Prostate gland (tissue), 2 donors: ENCODE measurements around the gene CEP128. TPM values are rescaled to one million over a fixed set of nuclear protein-coding genes. Genes with fewer than 3 reads are reported as not detected.

ENCODE experiments used
- DNase-seq: peaks from one replicate; pipeline ENCODE4 v3.0.0-alpha.2; 2019; ENCODE audit warnings: low spot score
- H3K27ac ChIP-seq, 2 donors: fragments of 200-600 bp; sonication (generic); 2 replicates each; pipeline ENCODE4 v1.5.1; 2017 to 2019
- H3K27me3 ChIP-seq: fragments of 200-600 bp; sonication (generic); replicated peaks from 2 replicates; pipeline ENCODE4 v1.5.1; 2019; ENCODE audit not compliant: insufficient read depth
- H3K36me3 ChIP-seq, 2 donors: fragments of 200-600 bp; sonication (generic); 1 replicate in 1 of 2; 2 replicates in 1 of 2; pipeline versions ENCODE4 v1.5.1 to v1.8.1; 2017 to 2019
- H3K4me1 ChIP-seq: fragments of 200-600 bp; sonication (generic); replicated peaks from 2 replicates; pipeline ENCODE4 v1.5.1; 2019
- H3K4me3 ChIP-seq, 2 donors: fragments of 200-600 bp; sonication (generic); 2 replicates each; pipeline ENCODE4 v1.5.1; 2017 to 2019
- H3K9me3 ChIP-seq: fragments of 200-600 bp; sonication (generic); 2 replicates; pipeline ENCODE4 v1.5.1; 2017
- CTCF ChIP-seq, 4 experiments: fragments of 200-600 bp in 2 of 4; fragments of 450-650 bp in 2 of 4; sonication (generic) in 2 of 4; IDR thresholded peaks; 1 replicate in 3 of 4; 2 replicates in 1 of 4; pipeline ENCODE4 v1.5.1; 2016 to 2019; ENCODE audit warnings: antibody characterized with exemption in 4 of 4, mild to moderate bottlenecking in 2 of 4, moderate library complexity in 2 of 4
- POLR2A ChIP-seq: fragments of 450-650 bp; IDR thresholded peaks from one replicate; pipeline ENCODE4 v1.6.1; 2016; ENCODE audit warnings: antibody characterized with exemption, mild to moderate bottlenecking
- POLR2AphosphoS5 ChIP-seq: sonication (generic); formaldehyde crosslinking; IDR thresholded peaks from one replicate; pipeline ENCODE4 v1.6.1; 2017; ENCODE audit warnings: antibody characterized with exemption
- whole genome bisulfite sequencing: methylation state at CpG from one replicate; pipeline ENCODE4 v1.1.5; 2018; 5-methylcytosine and 5-hydroxymethylcytosine counted together
- intact Hi-C: fragments of 100-400 bp; cut with DNase I; formaldehyde crosslinking; loops from one replicate; pipeline ENCODE4 v1.14.2; 2022
- total RNA-seq, 2 donors: library from RNA; depleted of rRNA; stranded (reverse); fragments of >200 nt; gene quantifications; one replicate each; pipeline ENCODE4 v1.1.0, GENCODE V29; 2016

The CEP128 gene
- total RNA-seq, 2 donors from 2014 or later, result 6.4 to 7.3 TPM

- Histone ChIP-seq H3K9me3 (no peaks in the 10 kb centered on the region), H3K27me3 (no peaks in the 10 kb centered on the region), H3K27ac (no peak overlapping the region), H3K4me1 (no peaks in the 10 kb centered on the region), H3K36me3 (no peaks in the 10 kb centered on the region), H3K4me3 (no peak overlapping the region)
- 95% methylated on average over 2 of the region's 2 CpGs for WGBS
- intact Hi-C loops, result no loop called here
- TF ChIP-seq POLR2A, result no peak
- no peak for TF ChIP-seq POLR2AphosphoS5
- TF ChIP-seq CTCF (IDR thresholded peaks at IDR 0.05), result no peak
- no peak for DNase-seq
Measured at GRCh38 chr14:80485764-80486163, 455.8 kb downstream of the CEP128 start.

DNA sequence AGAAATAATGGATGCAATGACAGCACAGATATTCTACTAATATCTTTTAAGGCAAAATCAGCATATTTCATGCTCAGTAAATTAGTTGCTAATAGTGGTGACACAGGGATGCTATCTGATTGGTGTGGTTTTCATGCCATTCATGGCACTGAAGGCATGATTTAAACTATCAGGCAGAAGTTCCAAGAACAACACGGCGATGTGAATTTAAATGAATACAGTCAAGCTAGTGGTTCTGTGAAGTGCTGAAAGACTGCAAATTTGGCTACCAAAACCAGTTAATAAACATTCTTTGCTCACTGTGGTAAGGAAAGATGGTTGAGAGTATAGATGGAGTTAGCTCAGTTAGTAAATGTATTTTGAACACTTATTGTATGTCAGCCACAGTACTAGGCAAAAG is 458.2 kb downstream of the CEP128 start:
- H3K4me1 ChIP-seq, result no peaks in the 10 kb centered on the region
- no peaks in the 10 kb centered on the region for H3K9me3 ChIP-seq
- intact Hi-C loops, result no loop called here
- DNase-seq, result no peak
- no peaks in the 10 kb centered on the region for H3K36me3 ChIP-seq
- no peak overlapping the region for H3K27ac ChIP-seq
- no peaks in the 10 kb centered on the region for H3K27me3 ChIP-seq
- TF ChIP-seq CTCF (IDR thresholded peaks at IDR 0.05) (no peak), POLR2AphosphoS5 (no peak), POLR2A (no peak)
- no peak overlapping the region for H3K4me3 ChIP-seq
- 93% methylated on average over 2 of the region's 2 CpGs for WGBS

GRCh38 chr14:80477388-80478160 is 464.0 kb downstream of the CEP128 start:
- TF ChIP-seq CTCF (IDR thresholded peaks at IDR 0.05) (no peak), POLR2A (no peak)
- no peaks in the 10 kb centered on the region for H3K36me3 ChIP-seq
- no peaks in the 10 kb centered on the region for H3K9me3 ChIP-seq
- H3K27ac ChIP-seq, result no peak overlapping the region
- H3K4me3 ChIP-seq, result no peak overlapping the region
- intact Hi-C loops, result no loop called here
- 65% methylated on average over 6 of the region's 6 CpGs for WGBS
- H3K27me3 ChIP-seq, result no peaks in the 10 kb centered on the region
- H3K4me1 ChIP-seq, result no peaks in the 10 kb centered on the region
- DNase-seq, result no peak

- intact Hi-C loops, result no loop called here
- Histone ChIP-seq H3K9me3 (no peaks in the 10 kb centered on the region), H3K27ac (no peak overlapping the region), H3K36me3 (no peaks in the 10 kb centered on the region), H3K27me3 (no peaks in the 10 kb centered on the region), H3K4me3 (no peak overlapping the region), H3K4me1 (no peaks in the 10 kb centered on the region)
- WGBS, result 99% methylated on average over 4 of the region's 4 CpGs
- no peak for TF ChIP-seq POLR2AphosphoS5
- TF ChIP-seq CTCF (IDR thresholded peaks at IDR 0.05), result no peak
- TF ChIP-seq POLR2A, result no peak
- no peak for DNase-seq
Measured at GRCh38 chr14:80475074-80475473, 466.5 kb downstream of the CEP128 start.
